Activated T-helper 1 cell treated with anti-CD3 and anti-CD28 coated beads, Interleukin-2, amount 50 U/mL, for 16 hours (primary cell): ENCODE data around the gene AQP9.

Experiments
- DNase-seq, 2 donors: peaks; one replicate each; pipeline ENCODE4 v3.0.0-alpha.2; 2020; ENCODE audit warnings: low read depth in 1 of 2, low spot score in 1 of 2

AQP9 gene

GRCh38 chr15:58139989-58140522, 1.9 kb downstream of the AQP9 start:
- DNase-seq = no peak

- DNase-seq = no peak
Observed at GRCh38 chr15:58141894-58142293, 3.7 kb downstream of the AQP9 start.

- DNase-seq = no peak
Observed at GRCh38 chr15:58142827-58143461, 4.8 kb downstream of the AQP9 start.

GRCh38 chr15:58145606-58146005, 7.4 kb downstream of the AQP9 start:
- DNase-seq = no peak

- no peak for DNase-seq
Observed at GRCh38 chr15:58146211-58146610, 8.0 kb downstream of the AQP9 start.

- no peak for DNase-seq
Observed at GRCh38 chr15:58146749-58147148, 8.6 kb downstream of the AQP9 start.

- no peak for DNase-seq
Observed at GRCh38 chr15:58147171-58147611, 9.0 kb downstream of the AQP9 start.

- DNase-seq = no peak
Observed at GRCh38 chr15:58148120-58148519, 9.9 kb downstream of the AQP9 start.

GRCh38 chr15:58148633-58149445, 10.7 kb downstream of the AQP9 start:
- DNase-seq = no peak

- DNase-seq = no peak
Observed at GRCh38 chr15:58154769-58155168, 16.6 kb downstream of the AQP9 start.

- no peak for DNase-seq
Observed at GRCh38 chr15:58159827-58160386, 21.7 kb downstream of the AQP9 start.

GRCh38 chr15:58161436-58161930, 23.3 kb downstream of the AQP9 start:
- no peak for DNase-seq

- DNase-seq = no peak
Observed at GRCh38 chr15:58163985-58164384, 25.8 kb downstream of the AQP9 start.

- no peak for DNase-seq
Observed at GRCh38 chr15:58164926-58165325, 26.7 kb downstream of the AQP9 start.

- DNase-seq = no peak
Observed at GRCh38 chr15:58165661-58166060, 27.5 kb downstream of the AQP9 start.

- no peak for DNase-seq
Observed at GRCh38 chr15:58167095-58167691, 29.0 kb downstream of the AQP9 start.

GRCh38 chr15:58169934-58170333, 31.8 kb downstream of the AQP9 start:
- DNase-seq = no peak

- no peak for DNase-seq
Observed at GRCh38 chr15:58171476-58172061, 33.4 kb downstream of the AQP9 start.

GRCh38 chr15:58174709-58175108, 36.5 kb downstream of the AQP9 start:
- no peak for DNase-seq

- DNase-seq = no peak
Observed at GRCh38 chr15:58175955-58176354, 37.8 kb downstream of the AQP9 start.

- DNase-seq = no peak
Observed at GRCh38 chr15:58178668-58179067, 40.5 kb downstream of the AQP9 start.
